Measurements from ENCODE around the gene RHOXF1.
"Not testable (repeated sequence)": the region's sequence is repeated elsewhere in the genome, so short reads cannot be mapped to it uniquely, and the experiment has no call there.

The RHOXF1 gene, protein sequence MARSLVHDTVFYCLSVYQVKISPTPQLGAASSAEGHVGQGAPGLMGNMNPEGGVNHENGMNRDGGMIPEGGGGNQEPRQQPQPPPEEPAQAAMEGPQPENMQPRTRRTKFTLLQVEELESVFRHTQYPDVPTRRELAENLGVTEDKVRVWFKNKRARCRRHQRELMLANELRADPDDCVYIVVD

GRCh38 chrX:120115438-120115963, at the start of gene RHOXF1:
RHOXF1 (minus strand) TSS chrX:120115913; CDS start chrX:120115862, 51 bp downstream.
- no peak for DNase-seq

DNA sequence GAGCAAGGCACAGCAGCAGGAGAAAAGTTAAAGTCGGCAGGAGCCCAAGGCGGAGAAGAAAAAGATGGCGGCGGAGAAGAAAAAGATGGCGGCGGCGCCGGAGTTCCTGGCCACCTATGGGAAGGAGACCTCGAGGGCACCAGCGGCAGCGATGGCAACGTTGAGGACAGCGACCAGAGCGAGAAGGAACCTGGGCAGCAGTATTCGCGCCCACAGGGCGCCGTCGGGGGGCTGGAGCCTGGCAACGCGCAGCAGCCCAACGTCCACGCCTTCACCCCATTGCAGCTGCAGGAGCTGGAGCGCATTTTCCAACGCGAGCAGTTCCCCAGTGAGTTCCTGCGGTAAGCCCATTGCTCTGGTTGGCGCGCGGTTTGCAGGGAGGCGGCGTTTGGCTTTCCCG, 43.4 kb upstream of the RHOXF1 start:
- not testable (repeated sequence) for DNase-seq

- DNase-seq, result not testable (repeated sequence)
These were observed 42.6 kb upstream of the RHOXF1 start, which contains the start of gene RHOXF2 for GRCh38 chrX:120158313-120158712. RHOXF2 (plus strand) TSS chrX:120158613; CDS start chrX:120158751, 138 bp downstream.

- not testable (repeated sequence) for DNase-seq
These were observed 34.5 kb upstream of the RHOXF1 start for GRCh38 chrX:120150109-120150744.

DNA sequence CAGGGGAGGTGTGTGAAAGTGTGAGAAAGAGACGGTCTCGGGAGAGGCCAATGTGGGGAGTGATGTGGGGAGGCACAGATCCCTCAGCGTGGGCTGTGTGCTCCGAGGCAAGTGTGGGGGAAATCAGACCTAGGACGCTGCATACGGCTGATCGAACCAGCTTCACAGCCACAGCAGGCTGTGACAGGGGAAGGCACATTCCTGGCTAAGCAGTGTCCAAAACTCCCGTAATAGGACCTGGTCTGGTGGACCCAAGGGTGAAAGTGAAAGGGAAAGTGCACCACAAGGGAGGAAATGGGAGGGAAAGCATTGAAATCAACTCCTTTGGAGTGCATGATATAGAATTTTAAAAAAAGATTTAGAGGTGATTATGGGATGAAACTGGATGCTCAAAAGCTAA, 31.8 kb upstream of the RHOXF1 start:
- DNase-seq, result no peak

DNA sequence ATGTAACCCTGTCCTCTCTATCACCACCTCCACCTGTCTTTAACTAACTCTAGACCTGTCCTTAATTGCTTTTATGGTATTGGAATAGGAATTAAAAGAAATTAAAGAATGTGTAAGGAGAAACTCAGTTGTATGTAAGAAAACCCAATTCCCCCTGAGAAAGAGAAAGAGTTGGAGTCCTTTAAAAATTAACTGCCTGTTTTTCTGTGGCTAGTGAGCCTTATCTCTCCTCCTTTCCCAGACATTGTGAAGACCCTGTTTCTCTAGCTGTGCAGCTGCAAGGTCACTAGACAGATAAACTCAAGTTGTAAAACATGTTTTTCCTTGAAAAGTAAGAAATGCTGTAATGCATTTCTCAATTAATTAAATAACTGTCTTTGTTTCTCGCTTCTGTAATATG, 30.6 kb upstream of the RHOXF1 start:
- DNase-seq, result not testable (repeated sequence)

GRCh38 chrX:120145295-120145925, 29.7 kb upstream of the RHOXF1 start:
- DNase-seq, result no peak

- no peak for DNase-seq
These were observed 28.6 kb upstream of the RHOXF1 start for GRCh38 chrX:120144178-120144844.

DNA sequence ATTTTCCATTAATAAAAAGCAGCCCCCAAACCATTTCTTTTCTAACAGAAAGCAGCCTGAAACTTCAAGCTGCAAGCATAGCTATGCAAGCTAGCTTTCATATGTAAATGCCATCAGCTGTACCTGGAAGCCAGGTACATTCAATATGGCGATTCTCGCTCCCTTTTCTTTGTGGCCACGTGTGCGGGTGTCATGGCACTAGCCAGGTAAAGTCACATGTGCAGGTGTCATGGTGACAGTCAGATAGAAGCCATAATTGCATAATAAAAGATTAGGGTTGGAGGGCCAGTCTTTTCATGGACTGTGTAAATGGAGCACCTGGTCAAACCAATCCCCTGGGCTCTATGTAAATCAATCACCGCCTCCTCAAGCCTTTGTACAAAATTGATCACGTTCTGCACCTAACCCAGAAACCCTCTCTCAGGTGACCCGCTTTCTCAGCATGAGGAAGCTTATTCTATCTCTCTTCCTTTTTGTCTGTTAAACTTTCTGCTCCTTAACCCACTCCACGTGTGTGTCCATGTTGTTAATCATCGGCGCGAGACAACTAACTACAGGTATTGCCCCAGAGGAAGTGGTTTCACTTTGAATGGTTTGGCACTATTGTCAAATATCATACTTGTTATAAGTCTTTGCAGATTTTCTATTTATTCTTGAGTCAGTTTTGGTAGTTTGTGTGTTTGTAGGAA, 24.7 kb upstream of the RHOXF1 start:
- DNase-seq, result no peak

GRCh38 chrX:120137439-120137838, 21.7 kb upstream of the RHOXF1 start:
- DNase-seq, result no peak

- no peak for DNase-seq
These were observed 21.1 kb upstream of the RHOXF1 start for GRCh38 chrX:120136840-120137239.

DNA sequence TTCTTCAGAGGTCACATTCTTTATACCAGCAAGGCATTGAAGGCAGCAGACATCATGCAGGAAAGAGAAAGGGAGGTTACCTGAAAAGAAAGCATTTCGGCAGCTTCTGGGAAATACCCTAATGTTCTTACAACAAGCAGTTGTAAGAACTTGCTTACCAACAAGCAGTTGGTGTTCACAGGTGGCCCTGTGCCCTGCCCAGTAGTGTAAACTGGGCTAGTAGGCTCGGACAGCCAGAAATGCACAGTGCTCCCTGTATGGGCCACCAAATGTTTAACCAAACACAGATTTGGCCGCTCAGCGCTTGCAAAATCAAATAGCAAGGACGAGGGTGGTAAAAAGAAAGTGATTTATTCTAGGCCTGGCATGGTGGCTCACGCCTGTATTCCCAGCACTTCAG, 20.4 kb upstream of the RHOXF1 start:
- DNase-seq, result no peak

- DNase-seq, result not testable (repeated sequence)
These were observed 12.7 kb upstream of the RHOXF1 start for GRCh38 chrX:120128306-120128846.

GRCh38 chrX:120125444-120125843, 9.7 kb upstream of the RHOXF1 start:
- no peak for DNase-seq

DNA sequence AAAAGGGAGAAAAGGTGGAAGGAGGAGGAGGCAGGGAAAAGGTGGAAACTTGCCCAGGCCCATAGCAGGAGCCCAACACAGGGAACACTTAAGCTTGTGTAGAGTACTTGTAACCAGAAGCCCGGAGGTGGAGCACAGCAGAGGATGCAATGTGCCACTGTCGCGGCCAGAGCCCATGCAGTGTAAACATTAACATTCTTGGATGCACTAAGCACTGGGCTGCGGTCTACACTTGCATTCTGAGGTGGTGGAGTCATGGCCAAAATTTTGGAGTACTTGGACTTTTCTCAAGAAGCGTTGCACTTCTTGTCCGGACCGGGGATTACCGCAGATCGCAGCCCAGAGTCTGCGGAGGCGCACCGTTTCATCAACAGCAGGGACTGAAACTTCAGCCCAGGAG, 4.5 kb upstream of the RHOXF1 start:
- DNase-seq, result no peak

DNA sequence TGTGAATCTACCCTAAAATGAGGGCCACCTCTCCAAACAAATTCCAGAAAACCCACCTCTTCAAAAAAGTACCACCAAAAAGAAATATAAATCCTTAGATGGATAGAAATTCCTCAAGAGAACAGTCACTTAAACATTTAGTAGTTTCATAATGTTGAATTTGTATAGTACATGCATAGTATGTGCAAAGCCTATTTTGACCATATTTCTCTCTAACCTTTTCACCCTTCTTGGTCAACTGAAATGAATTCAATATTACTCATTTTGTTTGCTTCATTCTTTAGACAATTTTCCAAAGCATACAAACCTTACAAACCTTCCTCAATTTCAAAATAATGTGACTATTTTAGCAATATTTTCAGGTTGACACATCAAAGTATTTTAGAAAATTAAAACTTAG, 4.1 kb downstream of the RHOXF1 start:
- DNase-seq, result no peak

DNA sequence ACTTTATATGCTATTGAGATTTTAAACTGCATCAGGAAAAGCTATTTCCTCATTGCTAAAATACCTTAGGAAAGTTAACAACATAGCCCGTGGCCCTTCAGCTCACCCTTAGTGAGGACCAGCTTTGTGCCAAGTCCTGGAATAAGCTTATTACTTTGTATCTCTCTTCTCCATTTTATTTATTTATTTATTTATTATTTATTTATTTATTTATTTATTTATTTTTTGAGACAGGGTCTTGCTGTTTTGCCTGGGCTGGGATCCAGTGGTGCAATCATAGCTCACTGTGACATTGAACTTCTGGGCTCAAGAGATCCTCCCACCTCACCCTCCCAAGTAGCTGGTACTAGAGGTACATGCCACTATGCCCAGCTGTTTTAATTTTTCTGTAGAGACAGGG, 6.3 kb downstream of the RHOXF1 start:
- DNase-seq, result no peak

DNA sequence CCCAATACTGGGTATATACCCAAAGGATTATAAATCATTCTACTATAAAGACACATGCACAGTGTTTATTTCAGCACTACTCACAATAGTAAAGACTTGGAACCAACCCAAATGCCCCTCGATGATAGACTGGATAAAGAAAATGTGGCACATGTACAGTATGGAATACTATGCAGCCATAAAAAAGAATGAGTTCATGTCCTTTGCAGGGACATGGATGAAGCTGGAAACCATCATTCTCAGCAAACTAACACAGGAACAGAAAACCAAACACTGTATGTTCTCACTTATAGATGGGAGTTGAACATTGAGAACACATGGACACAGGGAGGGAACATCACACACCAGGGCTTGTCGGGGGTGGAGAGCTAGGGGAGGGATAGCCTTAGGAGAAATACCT, 11.0 kb downstream of the RHOXF1 start:
- DNase-seq, result not testable (repeated sequence)

- not testable (repeated sequence) for DNase-seq
These were observed 14.7 kb downstream of the RHOXF1 start for GRCh38 chrX:120101057-120101456.

DNA sequence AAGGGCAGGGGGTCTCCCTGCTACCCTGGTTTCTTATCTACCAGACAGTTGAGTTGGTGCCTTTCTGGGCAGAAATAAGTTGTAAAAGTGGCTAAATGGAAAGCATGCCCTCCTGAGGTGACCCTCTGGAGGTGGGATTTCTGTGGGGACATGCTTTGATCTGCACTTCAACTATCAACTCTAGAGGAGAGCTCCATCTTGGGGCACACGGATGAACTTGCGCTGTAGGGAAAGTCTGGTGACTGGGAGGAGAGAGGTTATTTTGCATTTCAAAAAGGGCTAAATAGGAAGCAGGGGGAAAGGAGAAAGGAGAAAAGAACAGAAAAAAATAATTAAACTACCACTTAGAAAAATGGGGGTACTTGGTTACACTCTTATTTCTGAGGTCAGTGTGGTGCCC, 25.5 kb downstream of the RHOXF1 start:
- DNase-seq, result no peak

DNA sequence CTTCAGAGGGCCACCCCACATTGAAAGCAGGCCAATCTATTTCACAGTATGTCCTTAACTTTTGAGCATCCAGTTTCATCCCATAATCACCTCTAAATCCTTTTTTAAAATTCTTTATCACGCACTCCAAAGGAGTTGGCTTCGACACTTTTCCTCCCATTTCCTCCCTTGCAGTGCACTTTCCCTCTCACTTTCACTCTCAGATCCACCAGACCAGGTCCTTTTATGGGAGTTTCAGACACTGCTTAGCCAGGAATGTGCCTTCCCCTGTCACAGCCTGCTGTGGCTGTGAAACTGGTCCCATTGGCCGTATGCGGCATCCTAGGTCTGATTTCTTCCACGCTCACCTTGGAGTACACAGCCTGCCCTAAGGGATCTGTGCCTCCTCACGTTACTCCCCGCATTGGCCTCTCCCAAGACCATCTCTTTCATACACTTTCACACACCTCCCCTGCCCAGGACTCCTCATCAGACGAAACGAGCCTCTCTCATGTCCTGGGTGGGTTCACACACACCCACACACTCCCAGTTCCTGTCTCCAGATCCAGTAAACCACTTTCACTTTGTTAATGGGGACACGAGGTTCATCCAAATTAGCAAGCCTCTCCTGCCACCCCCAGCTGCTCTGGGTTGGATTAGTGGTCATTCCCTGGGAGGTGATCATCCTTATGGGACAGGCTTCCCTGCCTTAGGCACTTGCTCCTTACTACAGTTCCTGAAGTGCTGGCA, 28.3 kb downstream of the RHOXF1 start:
- DNase-seq, result no peak

Data from stimulated activated CD4-positive, alpha-beta T cell treated with anti-CD3 and anti-CD28 coated beads, Interleukin-4, amount 100 ng/mL, for 24 hours (primary cell).